ENCODE data around the gene IFT74. TPM values are rescaled to one million over a fixed set of nuclear protein-coding genes. Genes with fewer than 3 reads are reported as not detected.

IFT74 gene
- total RNA-seq: 7.5 and 8.6 TPM in 2 replicates

DNA sequence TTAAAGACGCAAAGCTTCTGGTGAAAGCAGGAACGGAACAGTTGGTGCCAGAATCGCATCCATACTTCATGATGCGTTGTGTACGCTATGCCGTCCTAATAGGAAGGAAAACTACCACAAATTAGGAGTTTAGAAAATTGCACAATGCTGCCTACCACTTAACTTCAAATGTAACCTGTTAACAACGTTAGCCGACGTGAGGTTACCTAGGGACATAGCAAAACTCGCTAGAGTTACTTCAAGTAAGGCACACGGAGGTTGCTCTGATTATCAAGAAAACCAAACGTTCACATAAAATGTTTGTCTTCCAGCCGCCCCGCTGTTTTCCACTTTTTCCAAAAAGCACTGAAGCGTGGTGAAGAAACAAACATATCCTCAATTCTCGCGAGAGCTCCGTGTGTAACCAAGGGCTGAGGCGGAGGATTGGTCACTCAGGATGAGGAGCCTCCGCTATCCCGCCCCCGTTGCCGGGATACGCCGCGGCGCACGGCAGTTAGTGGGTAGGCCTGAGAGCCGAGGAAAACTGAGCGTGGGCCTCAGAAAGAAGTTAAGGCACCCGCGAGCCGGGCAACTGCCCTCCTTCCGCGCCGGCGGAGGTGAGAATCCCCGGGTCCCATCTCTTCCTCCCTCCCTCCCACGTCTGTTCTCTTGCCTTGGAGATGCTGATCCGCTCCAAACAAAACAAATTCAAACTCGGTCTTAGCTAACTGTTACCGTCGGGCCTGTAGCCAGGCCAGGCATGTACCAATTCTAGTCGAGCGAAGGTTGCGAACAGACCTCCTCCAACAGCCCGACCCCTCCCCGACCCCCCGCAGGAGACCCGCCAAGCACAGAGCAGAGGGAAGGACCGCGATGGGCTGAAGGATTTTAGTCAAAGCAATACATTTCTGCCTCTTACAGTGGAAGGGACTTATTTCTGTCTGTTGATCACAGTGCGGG is at the start of gene IFT74:
Gene IFT74 (plus strand): TSS at position 492 of the 939 bp plus-strand sequence. CDS start 5,556 bp downstream, outside the sequence.
- intact Hi-C loops (cut with micrococcal nuclease): loop anchor here (1.0 to 2.0 kb wide), 4 partner anchors 9 to 617 kb away; partner anchors contain the start of genes C9orf72, CAAP1 and PLAA

DNA sequence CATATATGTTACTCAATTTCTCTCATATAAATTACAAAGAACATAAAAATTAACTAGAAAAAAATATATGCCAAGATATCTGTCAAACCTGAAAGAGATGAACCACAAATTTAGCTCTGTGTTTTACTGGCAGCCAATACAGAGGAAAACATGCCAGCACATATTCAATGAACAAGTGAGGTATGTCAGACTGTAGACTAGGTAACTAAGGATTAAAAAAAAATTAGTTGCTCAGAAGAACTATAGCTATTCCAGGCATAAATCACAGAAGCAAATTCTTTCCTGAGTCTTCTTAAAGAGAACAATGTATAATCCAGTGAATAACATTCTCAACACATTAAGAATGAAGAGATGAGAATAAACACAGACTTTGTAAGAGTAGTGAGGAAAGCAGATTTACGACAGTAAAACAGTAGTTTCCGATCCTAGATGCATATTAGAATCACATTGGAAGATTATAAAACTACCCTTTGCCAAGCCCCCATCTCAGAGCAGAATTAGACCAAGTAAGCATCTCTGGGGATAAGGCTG is 43.0 kb upstream of the IFT74 start:
- intact Hi-C loops (cut with micrococcal nuclease): no loop called here

DNA sequence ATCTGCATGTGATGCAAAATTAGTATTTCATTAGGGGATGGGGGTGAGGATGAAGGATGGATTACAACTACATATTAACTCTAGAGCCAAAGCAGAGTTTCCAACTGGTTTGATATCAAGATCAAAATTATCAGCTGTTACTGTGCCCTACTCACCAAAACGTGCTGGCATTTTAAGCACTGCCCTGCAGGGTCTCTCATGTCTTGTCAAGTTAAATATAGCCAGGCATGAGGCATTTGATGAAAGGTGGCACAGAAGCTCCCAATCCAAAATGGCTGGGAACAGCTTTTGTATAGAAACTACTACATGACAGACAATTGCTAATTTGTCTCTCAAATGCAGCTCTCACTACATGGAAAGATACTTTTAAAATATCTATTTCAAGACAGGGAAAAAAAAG is 36.5 kb upstream of the IFT74 start:
- intact Hi-C loops (cut with micrococcal nuclease): no loop called here

DNA sequence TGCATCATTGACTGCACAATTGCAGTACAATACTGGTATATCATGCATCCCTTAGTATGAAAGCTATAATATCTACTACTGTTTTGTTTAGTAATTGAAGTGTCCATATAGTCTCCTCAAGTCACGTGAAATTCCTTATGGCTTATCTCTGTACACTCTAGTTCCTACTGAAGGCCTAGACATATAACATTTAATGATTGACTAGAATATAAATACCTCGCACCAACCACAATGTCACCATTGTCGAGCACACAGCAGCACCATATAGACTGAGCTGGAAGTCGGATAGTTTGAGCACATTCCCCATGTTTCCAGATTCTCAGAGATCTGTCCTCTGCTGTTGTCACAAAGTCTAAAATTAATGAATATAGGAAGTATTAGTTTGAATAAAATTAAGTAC is 30.6 kb upstream of the IFT74 start:
- intact Hi-C loops (cut with micrococcal nuclease): loop anchor here (2.0 kb wide), 1 partner anchor 15 kb away; no protein-coding TSS in a partner anchor

DNA sequence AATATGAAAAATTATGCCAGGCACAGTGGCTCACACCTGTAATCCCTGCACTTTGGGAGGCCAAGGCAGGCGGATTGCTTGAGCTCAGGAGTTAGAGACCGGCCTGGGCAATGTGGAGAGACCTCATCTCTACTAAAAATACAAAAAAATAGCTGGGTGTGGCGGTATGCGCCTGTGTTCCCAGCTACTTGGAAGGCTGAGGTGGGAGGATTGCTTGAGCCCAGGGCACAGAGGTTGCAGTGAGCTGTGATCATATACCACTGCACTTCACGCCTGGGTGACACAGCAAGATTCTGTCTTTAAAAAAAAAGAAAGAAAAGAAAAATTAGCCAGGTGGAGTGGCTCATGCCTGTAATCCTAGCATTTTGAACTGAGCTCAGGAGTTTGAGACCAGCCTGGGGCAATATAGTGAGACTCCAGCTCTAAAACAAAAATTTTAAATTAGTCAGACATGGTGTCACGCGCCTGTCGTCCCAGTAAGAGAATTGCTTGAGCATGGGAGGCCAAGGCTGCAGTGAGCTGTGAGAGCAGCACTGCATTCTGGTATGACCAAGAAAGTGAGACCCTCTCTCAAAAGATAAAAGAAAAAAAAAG is 27.2 kb upstream of the IFT74 start:
- intact Hi-C loops (cut with micrococcal nuclease): no loop called here

DNA sequence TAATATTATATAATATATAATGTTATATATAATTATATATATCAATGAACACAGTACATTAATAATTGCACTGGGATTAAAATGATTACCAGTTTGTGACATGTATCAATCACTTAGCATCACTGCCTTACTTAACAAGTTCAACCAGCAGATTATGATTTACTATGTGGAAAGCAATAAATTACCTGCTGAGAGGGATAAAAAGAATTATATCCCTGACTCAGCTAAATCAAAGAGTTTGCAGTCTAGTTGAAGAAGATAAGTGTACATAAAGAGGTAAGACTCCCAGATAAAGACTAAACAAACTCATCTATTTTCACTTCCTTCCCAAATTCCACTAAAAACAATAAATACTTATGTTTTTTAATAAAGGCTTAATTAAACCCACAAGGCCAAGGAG is 20.4 kb upstream of the IFT74 start:
- intact Hi-C loops (cut with micrococcal nuclease): no loop called here

DNA sequence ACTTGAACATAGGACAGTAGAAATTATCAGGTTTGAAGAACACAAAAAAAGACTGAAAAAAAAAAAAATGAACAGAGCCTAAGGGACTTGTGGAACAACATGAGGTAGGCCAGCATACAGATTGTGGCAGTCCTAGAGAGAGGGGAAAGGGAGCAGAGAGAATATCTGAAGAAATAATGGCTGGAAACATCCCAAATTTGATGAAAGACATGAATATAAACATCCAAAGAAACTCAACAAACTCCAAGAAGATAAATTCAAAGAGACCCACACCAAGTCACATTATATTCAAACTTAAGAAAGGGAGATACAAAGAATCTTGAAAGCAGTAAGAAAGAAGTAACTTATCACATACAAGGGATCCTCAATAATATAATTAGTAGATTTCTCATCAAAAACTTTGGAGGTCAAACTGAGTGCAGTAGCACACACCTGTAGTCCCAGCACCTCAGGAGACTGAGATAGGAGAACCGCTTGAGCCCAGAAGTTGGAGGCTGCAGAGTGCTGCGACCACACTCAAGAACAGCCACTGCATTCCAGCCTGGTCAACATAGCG is 18.3 kb upstream of the IFT74 start:
- intact Hi-C loops (cut with micrococcal nuclease): no loop called here

DNA sequence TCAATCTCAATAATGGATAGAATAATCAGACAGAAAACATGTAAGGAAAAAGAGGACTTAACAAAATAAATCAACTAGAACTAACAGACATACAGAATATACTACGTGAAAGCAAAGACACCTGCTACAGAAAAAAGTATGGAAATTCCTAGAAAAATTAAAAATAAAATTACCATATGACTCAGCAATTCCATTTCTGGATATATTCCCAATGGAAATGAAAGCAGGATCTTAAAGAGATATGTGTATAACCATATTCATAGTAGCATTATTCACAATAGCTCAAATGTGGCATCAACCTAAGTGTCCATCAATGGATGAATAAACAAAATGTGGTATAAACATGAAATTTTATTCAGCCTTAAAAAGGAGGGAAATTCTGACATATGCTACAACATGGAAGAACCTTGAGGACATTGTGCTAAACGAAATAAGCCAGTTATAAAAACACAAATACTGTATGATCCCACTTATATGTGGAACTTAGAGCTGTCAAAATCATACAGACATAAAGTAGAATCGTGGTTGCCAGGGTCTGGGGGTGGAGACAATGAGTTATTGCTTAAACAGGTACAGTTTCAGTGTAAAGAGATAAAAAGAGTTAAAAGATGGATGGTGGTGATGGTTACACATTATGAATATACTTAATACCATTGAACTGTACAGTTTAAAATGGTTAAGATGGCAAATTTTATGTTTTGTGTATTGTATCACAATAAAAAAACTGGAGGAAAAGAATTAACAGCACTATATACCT is 16.1 kb upstream of the IFT74 start:
- intact Hi-C loops (cut with micrococcal nuclease): loop anchor here (2.0 kb wide), 2 partner anchors 13 to 17 kb away; partner anchors contain the start of gene IFT74

DNA sequence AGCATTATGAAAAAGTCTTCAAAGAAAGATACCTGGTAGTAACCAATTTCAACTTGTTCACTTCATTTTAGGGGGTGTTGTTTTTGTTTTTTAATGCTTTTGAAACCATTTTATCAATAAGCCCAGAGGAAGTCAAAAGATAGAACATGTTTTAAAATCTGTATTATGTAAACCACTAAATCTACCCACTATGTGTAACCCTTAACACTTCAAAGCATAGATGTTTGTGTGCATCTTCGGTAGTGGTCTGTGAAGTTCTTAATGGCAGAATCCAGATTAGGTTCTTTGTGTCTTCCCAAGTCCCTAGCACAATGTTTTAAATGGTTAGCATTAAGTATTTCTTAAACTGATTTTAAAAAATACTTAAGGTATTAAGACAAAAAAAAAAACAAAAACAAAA is 15.4 kb upstream of the IFT74 start:
- intact Hi-C loops (cut with micrococcal nuclease): loop anchor here (2.0 kb wide), 2 partner anchors 14 to 16 kb away; partner anchors contain the start of gene IFT74

DNA sequence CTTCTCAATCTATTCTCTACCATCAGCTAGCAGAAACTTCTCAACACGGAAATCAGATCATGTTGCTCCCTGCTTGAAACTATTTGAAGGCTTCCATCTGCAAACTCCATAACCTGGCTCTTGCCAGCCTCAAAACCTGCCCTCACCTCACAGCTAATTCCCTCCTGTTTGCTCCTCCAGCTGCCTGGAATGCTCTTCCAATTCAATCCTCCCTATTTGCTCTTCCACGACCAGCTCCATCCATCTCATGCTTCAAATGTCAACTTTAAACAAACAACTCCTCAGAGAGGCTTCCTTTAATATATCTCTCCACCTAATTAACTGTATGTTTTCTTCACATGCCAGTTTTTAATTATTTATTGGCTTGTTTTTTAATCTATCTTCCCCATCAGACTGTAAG is 10.6 kb upstream of the IFT74 start:
- intact Hi-C loops (cut with micrococcal nuclease): no loop called here

DNA sequence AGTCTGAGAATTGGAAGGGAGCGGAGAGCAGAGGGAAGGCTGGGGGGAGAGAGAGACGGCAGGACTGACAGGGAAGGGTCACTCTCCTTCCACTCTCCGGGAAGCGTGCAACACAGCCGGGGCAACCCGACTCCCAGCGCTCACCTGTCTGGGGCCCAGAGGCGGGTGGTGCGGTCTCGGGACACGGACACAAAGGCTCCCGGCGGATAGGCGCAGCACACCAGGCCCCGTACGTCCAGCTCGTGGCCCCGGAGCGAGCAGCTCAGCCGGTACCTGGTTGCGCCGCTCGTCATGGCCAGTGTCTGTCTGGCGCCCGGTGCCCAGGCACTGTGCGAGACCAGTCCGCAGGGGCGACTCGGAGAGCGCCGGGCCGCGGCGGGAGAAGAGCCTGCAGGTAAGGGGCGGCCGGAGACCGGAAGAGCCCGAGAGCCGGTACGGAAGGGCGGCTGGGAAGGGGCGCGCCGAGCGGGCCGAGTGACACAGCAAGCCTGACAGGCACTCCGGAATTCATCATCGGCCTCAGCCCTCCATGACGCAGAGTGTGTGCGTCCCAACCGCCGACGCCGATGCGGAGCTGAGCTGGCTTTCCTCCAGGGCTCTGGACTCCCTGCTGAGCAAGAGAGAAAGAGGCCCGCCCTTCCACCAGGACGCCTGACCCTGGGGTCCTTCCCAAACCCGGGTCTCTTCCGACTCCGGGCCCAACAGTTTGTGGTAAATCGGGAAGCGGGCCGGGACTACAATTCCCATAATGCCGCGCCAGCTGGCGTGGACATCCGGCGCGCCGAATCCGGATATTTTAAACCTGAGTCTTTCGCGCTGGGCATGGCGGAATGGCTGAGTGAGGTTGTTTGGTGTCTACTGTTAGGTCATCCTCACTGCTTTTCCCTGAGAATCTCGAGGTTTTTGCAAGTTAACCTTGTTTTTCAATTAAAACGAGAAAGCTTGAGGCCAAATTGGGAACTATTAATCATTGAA is 9.2 kb upstream of the IFT74 start, which contains the start of gene PLAA:
Gene PLAA (minus strand): TSS at position 490 of the 975 bp plus-strand sequence. CDS start 197 bp downstream, at position 293.
- intact Hi-C loops (cut with micrococcal nuclease): loop anchor here (1.0 to 2.0 kb wide), 4 partner anchors 9 to 626 kb away; partner anchors contain the start of genes C9orf72, CAAP1 and IFT74

DNA sequence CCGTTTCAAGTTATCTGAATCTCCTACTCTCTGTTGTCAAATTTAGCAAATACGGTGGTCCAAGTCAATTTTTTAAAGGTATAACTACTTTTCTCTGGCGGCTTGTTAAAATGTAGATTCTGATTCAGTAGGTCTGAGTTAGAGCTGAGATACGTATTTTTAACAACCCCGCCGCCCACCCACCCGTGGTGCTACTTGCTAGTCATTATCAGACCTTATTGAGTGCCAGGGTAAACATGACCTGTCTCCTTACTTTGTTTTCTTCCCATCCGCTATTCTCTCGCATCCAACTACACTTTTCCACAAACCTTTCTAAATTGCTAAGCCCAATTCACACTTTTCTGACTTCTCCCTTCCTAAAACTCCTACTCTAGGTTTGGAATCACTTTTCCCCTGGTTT is 8.5 kb upstream of the IFT74 start:
- intact Hi-C loops (cut with micrococcal nuclease): loop anchor here (1.0 to 2.0 kb wide), 4 partner anchors 9 to 625 kb away; partner anchors contain the start of genes C9orf72, CAAP1 and IFT74

DNA sequence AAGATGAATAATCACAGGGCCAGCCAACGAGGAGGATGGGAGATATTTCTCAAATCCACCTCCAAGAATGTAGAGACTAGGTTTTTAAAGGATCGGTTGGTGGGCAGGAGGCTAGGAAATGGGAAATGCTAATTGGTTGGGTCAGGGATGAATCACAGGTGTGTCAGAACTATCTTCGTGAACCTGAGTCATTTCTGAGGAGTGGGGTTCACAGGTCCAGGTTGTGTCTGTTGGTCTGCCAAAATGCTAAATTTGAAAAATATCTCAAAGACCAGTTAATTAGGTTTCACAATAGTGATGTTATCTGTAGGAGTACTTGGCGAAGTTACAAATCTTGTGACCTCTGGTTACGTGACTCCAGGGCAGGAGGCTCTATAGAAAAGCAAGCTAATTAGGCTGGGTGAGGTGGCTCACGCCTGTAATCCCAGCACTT is 6.6 kb upstream of the IFT74 start:
- intact Hi-C loops (cut with micrococcal nuclease): loop anchor here (5.0 kb wide), 1 partner anchor 328 kb away; no protein-coding TSS in a partner anchor

DNA sequence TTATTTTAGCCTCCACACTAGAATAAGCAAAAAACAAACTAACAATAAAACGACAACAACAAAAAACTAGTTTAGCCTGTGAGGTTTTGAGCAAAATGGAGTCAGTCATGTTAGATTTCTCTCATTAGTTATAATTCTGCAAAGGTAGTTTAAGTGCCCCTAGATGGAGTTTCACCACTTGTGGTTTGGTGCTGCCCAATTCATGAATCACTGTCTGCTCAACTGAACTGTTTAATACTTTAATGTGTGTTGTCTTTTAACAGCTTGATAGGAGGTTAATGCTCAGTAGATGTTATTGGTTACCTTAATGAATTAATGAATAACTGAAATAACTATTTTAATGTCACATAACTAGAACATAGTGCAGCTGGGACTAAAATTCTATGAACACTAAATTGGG is 5.7 kb upstream of the IFT74 start:
- intact Hi-C loops (cut with micrococcal nuclease): loop anchor here (5.0 kb wide), 1 partner anchor 327 kb away; no protein-coding TSS in a partner anchor

DNA sequence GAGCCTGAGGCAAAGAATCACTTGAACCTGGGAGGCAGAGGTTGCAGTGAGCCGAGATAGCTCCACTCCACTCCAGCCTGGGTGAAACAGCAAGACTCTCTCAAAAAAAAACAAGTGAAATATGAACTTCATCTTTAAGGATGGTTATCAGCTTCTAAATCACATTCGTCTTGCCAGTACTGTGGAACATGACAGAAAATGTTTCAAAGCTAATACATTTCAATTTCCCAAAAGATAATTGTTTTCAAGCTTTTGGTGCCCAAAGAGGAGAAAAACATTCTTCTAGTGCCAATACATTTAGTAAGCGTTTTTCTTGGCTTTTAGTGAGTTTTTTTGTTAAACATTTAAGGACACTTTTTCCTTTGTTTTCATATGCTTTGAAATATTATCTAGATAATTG is 4.4 kb upstream of the IFT74 start:
- intact Hi-C loops (cut with micrococcal nuclease): loop anchor here (5.0 kb wide), 1 partner anchor 326 kb away; no protein-coding TSS in a partner anchor

DNA sequence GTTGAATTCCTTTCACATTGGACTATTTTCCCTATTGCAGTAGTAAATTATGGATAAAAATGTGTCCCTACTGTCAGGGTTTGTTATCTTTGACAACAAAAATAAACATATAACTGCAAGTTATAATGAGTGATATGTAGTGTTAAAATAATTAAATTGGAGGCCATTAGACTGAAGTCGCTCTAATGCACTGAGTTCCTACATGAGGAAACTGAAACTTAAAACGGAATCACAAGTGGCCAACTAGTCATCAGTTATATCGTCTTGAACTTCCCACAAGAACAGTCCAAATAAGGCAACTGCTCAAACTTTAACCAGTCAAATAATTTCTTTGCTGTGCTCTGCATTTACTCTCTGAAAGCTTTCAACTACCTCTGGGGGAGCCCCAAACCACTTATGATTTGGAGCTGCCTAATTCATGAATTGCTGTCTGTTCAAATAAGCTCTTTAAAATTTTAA is 2.1 kb upstream of the IFT74 start:
- intact Hi-C loops (cut with micrococcal nuclease): loop anchor here (5.0 kb wide), 1 partner anchor 323 kb away; no protein-coding TSS in a partner anchor

DNA sequence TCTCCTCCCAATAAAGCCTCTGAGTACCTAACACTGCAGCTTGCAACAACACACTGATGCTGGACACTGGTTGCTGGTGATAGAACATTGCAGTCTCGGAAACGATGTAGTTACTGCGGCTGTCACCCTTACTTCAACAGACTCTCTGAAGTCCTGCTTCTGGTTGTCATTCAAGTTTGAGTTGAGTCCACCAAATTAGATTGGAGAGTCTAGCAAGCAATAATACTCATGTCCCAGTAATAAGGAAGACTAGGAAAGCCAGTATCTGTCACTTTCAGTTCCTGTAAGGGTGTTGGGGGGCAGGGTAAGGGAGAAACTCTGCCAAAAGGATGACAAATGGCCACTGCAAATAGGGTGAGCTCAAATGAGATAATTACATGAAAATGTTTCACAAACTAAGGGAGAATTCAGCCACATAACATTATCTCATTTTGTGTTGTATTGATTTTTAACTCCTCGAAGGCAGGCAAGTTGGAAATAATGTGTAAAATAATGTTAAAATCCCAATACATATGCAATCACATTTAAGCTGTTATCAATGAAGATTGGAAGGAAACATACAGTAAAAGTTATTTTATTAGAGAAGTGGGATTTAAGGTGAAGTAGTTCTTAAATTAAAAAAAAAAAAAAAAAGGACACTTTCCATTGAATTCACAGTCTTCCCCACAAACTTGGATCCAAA is 849 bp upstream of the IFT74 start:
- intact Hi-C loops (cut with micrococcal nuclease): no loop called here

DNA sequence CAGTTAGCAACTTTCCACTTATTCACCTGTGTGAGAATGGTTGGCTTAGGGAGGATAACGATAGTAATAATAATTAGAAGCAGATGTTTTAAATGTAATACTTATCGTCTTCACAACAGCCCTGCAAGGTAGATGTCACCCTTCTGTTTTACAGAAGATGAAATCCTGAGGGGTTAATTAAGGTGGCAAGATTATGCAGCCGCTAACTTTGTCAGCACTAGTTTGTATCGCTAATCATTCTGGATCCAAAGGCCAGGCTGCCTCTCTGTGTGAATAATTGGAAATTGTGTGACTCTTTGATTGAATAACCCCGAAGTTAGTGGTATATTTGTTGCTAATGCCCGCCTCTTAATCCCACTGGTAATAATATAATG is 635 bp downstream of the IFT74 start:
- intact Hi-C loops (cut with micrococcal nuclease): loop anchor here (1.0 to 2.0 kb wide), 4 partner anchors 10 to 616 kb away; partner anchors contain the start of genes C9orf72, CAAP1 and PLAA
